NOMO-1 (cell line): ENCODE measurements around the gene EPHB6.
A peak's percentile ranks its signal among the peaks of the same experiment; 100 is the strongest.

Experiments used
- DNase-seq, 2 experiments: peaks; one replicate each; lab custom pipeline; 2025; ENCODE audit not compliant: unreplicated experiment in 2 of 2; lab: John Stamatoyannopoulos, UW

Gene EPHB6

GRCh38 chr7:142832417-142832816 is 22.5 kb upstream of the EPHB6 start:
- DNase-seq = no peak

DNA sequence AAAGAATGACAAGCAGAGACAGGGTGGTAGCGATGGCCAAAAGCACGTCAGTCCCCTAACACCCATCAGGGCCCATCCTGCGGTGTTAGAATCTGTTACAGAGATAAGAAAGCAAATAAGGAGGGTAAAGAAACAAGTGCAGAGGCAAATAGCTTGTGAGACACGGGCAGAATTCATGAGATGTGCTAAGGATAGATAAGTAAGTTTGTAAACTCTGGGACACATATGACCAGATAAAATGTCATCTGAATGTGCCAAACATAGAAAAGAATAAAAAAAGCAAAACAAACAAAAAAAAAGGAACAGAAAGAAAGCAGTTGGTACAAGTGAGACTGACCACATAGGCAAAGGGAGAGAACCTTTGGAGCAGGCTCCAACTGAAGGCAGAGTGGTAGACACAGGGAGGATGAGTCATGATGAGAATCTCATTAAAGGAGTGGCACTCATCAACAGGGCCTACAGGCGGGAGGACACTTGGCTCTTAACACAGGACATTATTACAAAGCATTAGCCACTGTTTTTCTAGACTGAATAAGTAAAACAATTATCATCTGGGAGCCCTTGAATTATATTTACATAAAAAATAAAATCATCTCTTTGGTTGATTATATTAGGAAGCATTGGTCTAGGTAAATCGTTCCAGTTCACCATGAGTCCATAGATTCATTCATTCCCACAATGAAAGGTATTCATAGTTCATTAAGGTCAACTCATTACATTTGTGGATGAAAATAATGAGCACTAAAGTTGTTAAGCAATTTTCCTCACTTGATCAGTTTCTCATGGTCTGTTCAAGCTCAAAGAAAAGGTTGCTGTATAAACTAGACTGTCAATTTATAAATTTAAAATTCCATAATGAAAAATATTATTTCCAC is 21.5 kb upstream of the EPHB6 start:
- peak in 1 of 2 experiments; percentile 64 for DNase-seq

DNA sequence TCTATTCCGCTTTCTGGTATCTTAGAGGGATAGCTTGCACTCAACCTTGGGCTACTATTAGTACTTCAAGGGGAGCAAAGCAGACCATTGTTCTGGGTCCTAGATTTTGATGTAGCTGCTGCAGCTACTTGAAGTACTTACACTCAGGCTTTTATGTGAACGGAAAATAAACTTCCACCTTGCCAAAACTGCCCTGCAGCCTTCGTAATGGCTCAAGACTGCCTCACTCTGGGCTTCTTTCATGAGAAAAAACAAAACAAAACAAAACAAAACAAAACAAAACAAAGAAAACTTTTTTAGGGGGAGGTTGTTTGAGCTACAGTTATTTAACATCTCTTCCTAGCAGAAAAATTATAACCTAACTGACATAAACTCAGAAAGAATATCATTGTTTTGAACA is 19.4 kb upstream of the EPHB6 start:
- DNase-seq = no peak

DNA sequence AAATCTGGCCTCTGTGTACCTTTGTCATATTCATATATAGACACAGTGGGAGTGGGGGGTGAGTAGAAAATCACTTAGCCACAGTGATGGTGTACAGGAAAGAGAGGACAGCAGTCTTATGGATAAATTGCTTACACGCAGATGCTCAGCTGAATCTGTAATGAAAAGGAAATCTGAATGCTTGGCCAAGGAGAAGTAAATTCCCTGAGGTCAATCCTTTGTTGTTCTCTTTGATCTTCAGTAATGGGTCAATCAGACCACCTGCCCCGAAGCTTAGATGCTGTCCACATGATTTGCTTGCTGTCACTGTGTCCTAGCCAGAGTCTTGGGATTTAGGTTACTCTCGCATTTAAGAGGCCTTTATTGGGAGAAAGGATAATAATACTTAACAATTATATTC is 18.4 kb upstream of the EPHB6 start:
- DNase-seq = no peak

GRCh38 chr7:142838461-142839213 is 16.2 kb upstream of the EPHB6 start:
- DNase-seq = no peak

GRCh38 chr7:142842251-142842766 is 12.6 kb upstream of the EPHB6 start:
- no peak for DNase-seq

- no peak for DNase-seq
Measured at GRCh38 chr7:142847353-142847752, 7.5 kb upstream of the EPHB6 start.

DNA sequence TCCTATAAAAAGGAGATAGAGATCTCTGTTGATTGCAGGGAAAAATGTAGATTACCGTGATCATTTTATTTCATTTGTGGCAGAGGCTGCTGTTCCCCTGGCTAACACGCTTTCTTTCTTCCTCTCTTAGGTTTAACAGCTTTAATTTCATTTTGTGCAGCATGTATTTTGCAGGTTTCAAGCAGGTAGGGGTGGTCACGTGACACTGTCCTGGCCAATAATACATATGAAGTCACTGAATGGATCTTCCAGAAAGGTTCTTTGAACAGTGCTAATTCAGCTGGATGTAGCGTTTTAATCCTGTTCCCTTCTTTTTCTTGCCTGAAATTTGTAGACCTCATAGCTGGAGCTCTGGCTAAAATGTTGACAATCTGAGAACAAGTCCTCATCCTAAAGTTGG is 3.6 kb upstream of the EPHB6 start:
- DNase-seq = no peak

DNA sequence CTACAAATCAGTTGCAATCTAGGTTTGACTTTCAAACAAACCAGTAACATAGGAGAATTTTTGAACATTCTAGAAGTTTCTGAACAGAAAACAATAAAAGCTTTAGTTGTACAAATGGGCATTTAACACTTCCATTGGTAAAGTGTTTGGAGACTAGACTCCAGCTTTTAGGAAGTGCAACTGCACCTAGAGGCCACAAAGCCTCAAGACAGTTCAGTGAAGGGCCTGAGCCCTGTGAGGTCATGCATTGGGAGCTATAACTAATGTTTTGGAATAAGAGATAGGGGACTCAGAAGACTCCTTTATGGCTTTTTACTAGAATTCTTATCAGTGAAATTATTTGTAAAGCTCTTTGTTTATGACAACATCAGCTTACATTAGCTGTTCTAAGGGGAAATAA is 3.0 kb upstream of the EPHB6 start:
- DNase-seq = no peak

- DNase-seq = peak; percentile 53 to 64
Measured at GRCh38 chr7:142853739-142854371, 1.0 kb upstream of the EPHB6 start.

DNA sequence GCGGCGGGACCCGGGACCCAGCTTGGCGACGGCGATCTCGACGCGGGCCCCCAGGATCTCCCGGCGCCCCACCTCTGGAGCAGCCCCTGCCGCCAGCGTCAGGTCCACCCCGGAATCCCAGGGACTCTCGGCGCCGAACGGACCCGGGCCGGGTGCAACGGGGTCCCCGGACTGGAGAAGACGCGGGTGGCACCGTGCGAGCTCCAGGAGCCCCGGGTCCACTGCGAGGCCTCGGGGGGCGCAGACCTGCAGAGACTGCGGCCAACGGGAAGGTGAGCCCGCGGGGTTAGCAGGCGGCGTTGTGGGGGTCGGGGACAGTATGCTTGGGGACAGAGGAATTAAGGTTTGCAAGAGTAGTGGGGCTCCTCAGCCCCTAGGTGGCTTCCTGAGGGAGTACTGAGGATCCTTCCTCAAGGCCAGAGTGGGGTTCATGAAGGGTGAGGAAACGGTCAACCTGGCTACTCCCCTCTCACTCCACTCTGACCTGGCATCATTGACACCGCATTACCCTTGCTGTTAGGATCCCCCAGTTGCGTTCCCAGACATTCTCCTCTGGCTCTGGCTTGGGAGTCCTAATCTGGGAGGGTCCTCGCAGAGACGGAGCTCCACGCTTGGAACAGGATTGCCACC is 353 bp downstream of the EPHB6 start:
- DNase-seq = no peak

GRCh38 chr7:142855756-142856564 is 1.1 kb downstream of the EPHB6 start:
- DNase-seq = no peak

DNA sequence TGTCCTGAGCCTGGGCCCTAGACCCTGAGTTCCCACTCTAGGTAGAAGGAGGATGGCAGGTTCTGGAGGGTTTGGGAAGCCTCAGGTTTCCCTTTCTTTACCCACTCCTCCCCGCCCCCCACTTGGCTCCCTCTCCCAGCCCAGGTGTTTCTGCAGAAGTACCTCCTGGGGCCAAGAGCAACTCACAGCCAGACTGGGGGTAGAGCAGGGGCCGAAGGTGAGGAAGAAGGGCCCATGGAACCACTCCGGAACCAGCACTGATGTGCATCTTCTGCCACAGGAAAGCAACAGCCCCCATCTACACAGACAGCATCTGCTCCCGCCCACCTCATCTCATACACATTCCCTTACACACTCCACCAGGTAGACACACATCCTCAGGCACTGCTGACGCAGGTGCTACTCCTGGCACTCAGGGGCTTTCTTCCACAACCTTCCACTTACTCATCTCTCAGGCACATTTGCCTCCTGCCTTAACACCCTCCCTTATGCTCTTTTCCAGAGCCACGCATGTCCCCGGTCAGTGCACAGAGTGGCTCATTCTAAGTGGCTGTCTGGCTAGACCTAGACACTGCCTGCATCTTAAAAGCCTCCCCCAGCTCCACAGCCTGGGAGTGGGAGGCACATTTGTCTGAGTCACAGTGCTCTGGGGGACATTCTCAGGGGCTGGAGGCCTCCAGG is 1.8 kb downstream of the EPHB6 start:
- DNase-seq = no peak

- no peak for DNase-seq
Measured at GRCh38 chr7:142857625-142858024, 2.7 kb downstream of the EPHB6 start.

DNA sequence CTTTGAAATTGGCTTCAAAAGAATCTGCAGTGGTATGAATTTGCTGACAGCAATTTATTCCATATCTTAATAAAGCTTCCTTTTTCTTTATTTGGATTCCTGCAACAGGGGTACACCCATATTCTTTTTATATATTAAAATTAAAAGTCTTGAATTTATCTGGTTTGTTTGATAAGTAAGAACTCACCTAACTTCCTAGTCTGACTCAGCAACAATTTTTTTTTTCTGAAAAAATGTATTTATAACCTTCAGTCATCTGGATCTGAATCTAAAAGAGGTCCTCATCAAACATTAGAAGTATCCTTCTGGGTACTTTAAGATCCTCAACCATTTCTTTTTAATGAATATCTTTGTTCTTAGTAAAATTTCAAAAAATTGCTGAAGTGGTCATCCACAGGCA is 4.5 kb downstream of the EPHB6 start:
- DNase-seq = no peak

DNA sequence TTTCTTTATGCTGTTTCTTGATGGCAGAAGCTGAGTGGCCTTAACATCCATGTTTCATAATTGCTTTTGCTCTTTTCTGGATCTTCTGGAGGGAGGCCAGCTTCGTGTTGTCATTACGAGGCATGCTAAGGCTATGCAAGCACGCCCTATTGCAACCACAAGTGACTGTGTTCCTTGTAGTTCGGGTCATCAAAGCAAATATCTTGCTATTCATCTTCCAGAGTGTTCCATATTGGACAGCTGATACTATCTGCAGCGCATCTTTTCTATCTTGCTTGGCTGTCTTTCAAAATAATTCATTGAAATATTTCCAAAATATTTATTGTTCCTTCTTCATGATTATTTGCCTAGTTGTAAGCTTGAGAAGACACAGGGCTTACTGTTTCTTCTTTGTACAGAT is 5.0 kb downstream of the EPHB6 start:
- DNase-seq = no peak

- DNase-seq = no peak
Measured at GRCh38 chr7:142860968-142861367, 6.1 kb downstream of the EPHB6 start.

GRCh38 chr7:142862351-142862750 is 7.5 kb downstream of the EPHB6 start:
- no peak for DNase-seq

DNA sequence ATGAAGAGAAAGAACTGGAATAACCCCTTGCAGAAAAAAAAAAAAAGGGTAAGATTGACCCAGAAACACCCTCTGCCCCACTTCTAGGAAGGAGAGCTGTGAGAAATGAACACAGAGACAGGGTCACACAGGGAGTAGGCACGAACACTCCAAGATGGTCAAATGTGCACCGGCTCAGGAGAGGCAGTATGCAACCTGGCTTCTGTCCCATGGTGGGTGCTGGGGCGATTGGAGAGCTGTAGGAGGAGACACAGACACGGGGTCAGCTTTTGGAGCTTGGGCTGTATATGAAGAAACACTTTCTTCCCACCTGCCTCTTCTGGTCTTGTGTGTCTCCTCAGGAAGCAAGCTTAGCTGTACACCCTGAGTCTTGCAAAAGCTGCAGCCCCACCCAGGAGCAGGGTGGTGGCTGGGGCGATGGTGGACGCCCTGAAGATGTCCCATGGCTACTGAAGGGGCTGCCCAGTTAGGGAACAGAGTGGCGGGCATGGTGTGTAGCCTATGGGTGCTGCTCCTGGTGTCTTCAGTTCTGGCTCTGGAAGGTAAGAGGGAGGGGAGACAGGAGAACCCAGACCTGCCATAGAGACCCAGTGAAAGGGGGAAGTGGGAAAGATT is 8.0 kb downstream of the EPHB6 start:
- no peak for DNase-seq
